ENCODE measurements around the gene TAOK1.

DNA sequence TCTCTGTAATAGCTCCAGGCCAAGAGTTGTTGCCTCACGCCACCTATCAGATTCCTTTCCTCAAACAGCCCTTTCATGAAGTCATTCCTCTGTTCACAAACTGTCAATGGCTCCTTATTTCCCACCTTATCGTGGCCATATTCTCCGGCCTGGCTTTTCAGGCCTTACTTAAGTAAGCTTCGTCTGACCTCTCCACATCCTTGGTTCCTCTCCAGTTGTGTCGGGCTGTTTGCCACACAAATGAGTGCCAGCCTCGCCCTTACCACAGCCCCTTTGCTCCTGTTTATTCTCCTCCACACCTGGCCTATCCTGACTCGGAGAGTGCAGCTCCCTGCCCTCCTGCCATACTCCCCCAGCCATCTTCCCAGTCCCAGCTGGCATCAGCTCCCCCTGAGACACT, 180.4 kb downstream of the TAOK1 start:
- TF ChIP-seq, protein P1, sequence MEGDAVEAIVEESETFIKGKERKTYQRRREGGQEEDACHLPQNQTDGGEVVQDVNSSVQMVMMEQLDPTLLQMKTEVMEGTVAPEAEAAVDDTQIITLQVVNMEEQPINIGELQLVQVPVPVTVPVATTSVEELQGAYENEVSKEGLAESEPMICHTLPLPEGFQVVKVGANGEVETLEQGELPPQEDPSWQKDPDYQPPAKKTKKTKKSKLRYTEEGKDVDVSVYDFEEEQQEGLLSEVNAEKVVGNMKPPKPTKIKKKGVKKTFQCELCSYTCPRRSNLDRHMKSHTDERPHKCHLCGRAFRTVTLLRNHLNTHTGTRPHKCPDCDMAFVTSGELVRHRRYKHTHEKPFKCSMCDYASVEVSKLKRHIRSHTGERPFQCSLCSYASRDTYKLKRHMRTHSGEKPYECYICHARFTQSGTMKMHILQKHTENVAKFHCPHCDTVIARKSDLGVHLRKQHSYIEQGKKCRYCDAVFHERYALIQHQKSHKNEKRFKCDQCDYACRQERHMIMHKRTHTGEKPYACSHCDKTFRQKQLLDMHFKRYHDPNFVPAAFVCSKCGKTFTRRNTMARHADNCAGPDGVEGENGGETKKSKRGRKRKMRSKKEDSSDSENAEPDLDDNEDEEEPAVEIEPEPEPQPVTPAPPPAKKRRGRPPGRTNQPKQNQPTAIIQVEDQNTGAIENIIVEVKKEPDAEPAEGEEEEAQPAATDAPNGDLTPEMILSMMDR (IDR thresholded peaks at IDR 0.05): no peak
- TF ChIP-seq POLR2A (IDR thresholded peaks at IDR 0.05): no peak

Measured in adrenal gland (tissue), 5 donors.